ENCODE data around the gene MPDU1.
"Not testable (repeated sequence)": the region's sequence is repeated elsewhere in the genome, so short reads cannot be mapped to it uniquely, and the experiment has no call there.

MPDU1 gene

GRCh38 chr17:7582396-7583252, 1.0 kb upstream of the MPDU1 start:
- no peak for DNase-seq

DNA sequence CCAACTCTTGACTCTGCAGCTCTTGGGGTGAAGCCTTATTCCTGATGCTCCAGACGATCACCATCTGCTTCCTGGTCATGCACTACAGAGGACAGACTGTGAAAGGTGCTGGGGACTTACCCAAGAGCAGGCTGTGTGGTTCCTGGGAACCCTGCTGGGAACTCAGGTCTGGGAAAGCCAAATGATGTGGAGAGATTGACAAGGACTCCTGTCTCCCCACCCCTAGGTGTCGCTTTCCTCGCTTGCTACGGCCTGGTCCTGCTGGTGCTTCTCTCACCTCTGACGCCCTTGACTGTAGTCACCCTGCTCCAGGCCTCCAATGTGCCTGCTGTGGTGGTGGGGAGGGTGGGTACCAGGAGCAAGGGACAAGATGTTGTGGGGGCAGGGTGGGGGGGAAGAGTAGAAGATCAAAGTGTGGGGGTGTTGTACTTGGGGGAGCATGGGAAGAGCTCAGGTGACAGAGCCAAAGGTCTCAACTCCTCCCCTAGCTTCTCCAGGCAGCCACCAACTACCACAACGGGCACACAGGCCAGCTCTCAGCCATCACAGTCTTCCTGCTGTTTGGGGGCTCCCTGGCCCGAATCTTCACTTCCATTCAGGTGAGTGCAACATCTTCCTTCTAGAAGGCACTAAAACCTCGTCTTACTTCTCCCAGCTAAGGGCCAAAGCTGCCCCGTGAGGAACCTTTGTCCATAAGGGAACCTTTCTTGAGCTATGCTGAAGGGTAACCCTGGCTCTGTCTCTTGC, 3.2 kb downstream of the MPDU1 start:
- DNase-seq: peak; percentile 20

DNA sequence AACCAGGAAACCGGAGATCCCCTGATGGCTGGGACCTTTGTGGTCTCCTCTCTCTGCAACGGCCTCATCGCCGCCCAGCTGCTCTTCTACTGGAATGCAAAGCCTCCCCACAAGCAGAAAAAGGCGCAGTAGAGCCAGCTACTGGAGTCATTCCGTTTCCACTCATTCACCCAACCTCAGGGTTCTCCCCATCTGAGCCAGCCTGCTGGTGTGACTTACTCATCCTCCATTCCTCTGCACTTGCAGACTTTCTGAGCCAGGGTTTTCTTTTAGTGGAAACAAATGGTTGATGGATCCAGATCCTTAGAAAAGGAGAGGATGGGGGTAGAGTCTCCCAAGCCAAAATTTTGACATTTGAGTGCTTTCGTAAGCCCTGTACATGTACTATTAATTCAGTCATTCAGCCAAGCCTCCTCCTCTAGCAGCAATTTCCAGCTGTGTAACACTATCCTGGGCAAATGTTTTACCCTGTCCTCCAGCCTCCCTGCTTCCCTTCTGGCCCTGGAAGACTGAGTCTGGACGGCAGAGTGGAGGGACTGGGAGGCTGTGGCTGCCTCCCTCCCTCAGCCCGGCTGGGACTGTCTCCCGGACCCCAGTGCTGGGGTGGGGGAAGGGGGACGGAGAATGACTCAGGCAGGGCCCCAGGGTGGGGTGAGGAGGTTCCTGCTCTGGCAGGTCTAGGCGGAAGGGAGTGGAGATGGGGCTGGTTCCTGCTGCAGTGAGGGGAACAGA, 3.9 kb downstream of the MPDU1 start:
- no peak for DNase-seq

DNA sequence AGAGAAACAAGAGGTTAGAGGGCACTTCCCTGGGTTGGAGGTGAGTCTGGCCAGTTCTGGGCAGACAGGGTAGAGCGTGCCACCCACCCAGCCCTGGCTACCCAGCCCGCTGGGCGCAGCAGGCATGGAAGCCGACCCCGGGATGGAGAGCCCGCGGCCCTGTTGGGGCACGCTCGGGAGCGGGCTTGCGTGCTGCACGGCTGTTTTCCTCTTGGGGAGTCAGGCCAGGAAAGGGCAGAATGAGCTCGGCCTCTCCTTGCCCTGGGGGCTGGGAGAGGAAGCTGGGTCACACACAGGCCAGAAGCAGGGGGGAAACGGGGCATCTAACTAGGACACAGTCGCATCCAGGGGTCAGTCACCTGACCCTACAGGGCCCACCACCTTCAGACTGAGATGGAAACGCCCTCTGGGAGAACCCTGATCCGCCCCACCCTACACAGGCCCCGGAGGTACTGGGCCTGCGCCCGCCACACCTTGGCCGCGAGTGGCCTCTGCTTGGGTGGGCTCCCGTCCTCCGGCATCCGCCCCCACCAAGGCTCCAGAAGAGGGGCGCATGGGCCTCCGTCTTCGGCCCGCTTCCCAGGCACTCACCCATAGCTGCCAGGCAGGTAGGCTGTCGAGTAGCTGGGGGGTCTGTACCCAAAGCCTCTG, 5.0 kb downstream of the MPDU1 start:
- no peak for DNase-seq

DNA sequence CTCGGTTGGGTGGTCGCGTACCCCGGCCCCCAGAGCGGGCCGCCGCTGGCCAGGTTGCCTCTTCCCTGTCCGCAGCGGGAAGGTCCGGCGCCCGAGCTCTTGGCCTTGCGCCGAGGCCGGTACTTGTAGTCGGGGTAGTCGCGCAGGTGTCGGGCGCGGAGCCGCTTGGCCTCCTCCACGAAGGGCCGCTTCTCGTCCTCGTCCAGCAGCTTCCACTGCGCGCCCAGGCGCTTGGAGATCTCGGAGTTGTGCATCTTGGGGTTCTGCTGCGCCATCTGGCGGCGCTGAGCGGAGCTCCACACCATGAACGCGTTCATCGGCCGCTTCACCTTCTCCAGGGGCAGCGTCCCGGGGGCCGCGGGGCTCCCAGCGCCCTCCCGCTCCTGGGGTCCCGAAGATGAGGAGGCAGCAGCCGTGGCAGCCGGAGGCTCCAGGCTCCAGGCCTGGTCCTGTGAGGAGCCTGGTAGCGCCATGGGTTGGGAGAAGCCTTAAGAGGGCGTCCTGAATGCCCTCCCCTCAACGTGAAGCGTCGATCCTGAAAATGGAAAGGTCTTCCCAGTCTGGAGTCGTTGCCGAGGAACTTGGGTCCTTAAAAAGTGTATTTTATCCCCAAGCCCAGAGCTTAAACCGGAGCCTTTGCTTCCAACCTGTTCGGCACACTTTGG, 5.7 kb downstream of the MPDU1 start:
- DNase-seq: peak; percentile 70

- peak; percentile 54 for DNase-seq
These were observed 6.4 kb downstream of the MPDU1 start, which contains the start of gene SOX15 for GRCh38 chr17:7589891-7590691. Gene SOX15 (minus strand): TSS chr17:7590094. CDS start chr17:7589676, 418 bp downstream.

DNA sequence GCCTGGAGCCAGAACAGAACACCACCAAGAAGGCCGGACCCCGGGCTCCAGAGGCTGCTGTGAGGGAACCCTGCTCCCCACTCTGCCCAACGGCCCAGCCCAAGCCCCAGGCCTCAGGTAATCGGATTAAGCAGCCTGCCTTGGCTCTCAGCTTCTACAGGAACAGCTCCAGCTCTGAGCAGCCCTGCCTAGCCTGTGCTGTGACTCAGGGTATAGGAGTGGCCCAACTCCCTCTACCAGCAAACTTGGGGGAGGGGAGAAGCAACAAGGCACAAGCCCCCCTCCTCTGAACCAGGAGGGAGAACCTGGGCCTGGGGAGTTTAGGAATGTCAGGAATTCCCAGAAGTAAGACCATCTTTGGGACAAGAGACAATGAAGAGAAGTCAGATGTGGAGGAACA, 7.1 kb downstream of the MPDU1 start:
- no peak for DNase-seq

DNA sequence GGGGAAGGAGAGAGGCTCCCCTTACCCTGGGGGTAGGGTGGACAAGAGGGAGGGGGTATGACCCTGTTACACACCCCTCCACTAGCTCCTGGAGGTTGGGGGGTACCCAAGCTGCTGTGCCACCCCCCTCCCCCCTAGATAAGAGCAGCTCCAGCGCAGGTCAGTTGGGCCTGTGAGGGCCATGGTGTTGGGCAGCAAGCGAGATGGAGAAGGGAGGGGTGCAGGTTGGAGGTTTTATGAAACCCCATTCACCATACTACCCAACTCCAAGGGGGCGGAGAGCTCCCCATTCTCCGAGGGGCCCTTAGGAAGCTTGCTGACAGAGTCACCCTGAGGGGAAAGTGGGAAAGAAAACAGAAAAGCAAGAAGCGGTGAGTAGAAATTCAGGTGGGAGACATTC, 7.9 kb downstream of the MPDU1 start:
- no peak for DNase-seq

DNA sequence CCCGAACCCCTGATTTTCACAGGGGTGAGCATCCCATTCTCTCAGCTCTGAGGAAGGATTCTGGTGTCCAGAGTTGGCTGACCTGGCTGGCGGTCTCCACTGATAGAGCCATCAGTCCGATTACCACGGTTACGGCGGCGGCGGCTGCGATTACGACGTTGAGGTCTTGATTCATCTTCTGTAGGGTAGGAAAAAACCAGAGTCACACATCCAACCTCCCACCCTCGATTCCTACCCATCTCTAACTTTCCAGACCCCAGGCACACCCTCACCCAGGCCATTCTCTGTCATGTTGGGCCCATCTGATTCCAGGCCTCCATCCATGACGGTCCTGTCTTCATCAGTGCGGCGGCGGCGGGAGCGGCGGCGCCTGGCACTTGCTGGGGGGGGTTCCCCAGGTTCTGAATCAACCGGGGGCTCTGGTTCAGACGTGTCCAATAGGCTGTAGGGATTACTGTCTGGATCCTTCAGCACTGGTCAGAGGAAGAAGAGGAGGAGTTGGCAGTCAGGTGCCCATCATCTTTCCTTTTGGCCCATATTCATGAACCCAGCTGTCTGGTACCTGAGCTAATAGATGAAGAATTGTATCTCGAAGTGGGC, 8.9 kb downstream of the MPDU1 start:
- DNase-seq: no peak

DNA sequence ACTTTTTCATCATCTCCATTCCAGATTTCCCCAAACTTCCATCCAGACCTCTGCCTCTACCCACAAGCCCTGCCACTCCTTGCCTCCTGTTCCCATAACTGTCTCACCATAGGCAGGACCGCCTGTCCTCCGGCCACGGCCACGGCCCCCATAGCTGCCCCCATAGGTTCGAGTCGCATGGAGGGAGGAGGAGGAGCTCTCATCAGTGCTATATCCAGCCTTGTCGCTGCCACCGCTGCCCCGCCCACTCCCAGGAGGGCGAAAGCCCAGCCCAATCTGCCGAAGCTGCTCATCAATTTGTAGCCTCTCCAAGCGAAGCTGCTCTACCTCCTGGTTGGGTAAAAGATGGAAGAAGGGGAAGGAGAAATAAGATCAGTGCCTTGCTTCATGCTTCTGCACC, 9.6 kb downstream of the MPDU1 start:
- no peak for DNase-seq

DNA sequence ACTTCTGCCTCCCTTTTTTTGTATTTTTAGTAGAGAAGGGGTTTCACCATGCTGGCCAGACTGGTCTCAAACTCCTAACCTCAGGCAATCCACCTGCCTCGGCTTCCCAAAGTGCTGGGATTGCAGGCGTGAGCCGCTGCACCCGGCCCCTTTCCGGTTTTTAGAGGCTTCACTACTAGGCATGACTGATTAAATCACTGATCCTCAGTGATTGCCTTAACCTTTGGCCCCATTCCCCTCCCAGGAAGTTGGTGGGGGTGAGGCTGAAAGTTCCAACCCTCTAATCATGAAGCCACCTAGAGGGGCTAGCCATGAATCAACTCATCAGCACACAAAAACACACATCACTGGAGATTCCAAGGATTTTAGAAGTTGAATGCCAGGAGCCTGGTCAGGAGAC, 13.9 kb downstream of the MPDU1 start:
- DNase-seq: not testable (repeated sequence)

- DNase-seq: peak; percentile 5
These were observed 22.6 kb downstream of the MPDU1 start for GRCh38 chr17:7606280-7606679.

GRCh38 chr17:7610641-7611040, 27.0 kb downstream of the MPDU1 start:
- no peak for DNase-seq

DNA sequence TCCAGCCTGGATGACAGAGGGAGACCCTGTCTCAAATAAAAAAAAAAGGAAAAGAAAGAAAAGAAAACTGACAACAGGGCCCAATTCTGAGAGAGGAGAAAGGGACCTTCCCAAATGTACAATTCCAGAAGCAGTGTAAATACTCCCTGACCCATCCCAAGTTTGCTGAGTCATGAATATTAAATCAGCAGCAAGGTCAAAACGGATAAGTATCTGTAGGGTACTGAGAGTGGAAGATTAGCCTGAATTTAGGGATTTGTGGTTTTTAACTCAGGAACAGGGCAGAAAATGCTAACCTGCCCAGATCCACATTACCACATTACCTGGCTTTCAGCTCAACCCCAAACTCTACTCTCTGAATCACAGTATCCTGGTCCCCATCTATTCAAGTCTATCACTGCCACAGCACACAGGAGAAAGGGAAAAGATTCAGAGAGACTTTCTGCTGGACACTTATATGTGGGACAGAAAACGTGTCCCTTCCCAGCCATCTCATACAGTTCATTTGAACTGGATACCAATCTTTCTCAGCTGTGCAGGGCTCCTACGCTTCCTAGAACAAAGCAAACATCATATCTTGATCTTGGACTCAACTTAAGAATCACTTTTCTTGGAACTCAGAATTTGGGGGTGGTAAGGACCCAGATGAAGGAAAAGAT, 28.1 kb downstream of the MPDU1 start:
- DNase-seq: no peak

DNA sequence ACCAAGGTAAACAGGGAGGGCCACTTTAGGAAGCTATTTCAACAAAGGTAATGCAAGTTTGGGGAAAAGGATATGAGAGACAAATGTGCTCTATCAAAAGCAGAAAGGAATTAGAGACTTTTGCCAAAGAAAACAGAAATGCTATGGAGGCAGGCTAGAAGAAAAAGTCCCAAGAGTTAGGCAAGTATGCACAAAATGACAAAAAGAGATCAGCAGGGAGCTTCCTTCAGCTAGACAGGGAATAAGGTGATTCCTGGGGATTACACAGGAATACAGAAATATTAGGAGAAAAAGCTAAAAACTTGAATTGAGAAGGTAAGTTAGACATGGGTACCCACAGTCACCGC, 28.6 kb downstream of the MPDU1 start:
- no peak for DNase-seq

DNA sequence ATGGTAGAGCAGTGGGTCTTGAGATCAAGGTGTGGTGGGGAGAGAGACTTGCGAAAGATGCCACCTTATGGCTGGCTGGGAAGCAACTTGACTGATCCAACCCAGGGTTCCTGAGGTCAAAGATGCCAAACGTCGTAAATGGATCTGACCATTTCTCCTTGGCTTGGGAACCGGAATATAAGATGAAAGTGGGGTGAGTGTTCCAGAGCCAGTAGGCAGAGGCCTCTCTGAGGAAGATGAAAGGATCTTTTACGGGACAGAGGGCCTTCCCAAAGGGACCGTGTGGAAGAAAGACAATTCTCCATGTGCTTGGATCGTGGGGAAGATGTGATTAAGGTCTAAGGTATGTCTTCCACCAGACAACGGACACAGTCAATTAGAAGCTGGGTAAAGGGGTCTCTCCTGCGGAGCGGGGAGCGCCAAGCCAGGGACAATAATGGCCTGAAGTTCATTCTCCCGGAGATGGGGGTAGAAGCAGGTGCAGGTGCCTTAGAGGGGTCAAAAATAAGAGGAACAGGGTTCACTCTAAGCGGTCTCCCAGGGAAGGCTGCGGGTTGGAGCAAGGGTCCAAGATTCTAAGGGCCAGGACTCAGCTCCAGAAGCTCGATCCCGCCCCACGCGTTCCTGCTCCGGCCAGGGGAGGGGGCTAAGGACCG, 30.2 kb downstream of the MPDU1 start:
- no peak for DNase-seq

- peak; percentile 100 for DNase-seq
These were observed 31.0 kb downstream of the MPDU1 start, which contains the start of gene FXR2 for GRCh38 chr17:7614425-7615264. Gene FXR2 (minus strand): TSS chr17:7614897. CDS start chr17:7614532, 365 bp downstream.

DNA sequence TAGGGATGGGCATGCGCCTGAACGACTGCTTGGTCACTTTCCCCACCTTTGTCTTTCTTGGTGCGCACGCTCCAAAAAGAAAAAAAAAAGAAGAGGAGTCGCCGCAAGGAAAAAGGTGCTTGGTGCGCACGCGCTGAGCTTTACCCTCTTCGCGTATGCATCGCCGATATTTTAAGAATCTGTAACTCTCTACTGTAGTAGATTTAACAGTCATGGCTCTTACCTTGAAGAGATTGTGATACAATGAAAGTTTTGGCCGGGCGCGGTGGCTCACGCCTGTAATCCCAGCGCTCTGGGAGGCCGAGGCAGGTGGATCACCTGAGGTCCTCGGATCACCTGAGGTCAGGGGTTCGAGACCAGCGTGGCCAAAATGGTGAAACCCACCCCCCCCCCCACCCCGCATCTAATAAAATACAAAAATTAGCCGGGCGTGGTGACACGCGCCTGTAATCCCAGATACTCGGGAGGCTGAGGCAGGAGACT, 31.7 kb downstream of the MPDU1 start:
- no peak for DNase-seq

- DNase-seq: no peak
These were observed 35.0 kb downstream of the MPDU1 start for GRCh38 chr17:7618608-7619007.
